ENCODE results near the gene RUVBL1. TPM values are rescaled to one million over a fixed set of nuclear protein-coding genes. Genes with fewer than 3 reads are reported as not detected.

Gene RUVBL1
- total and polyA plus RNA-seq, 2 experiments from 2014 or later, result 45.0 to 54.4 TPM

GRCh38 chr3:128145279-128145678, 21.7 kb upstream of the RUVBL1 start:
- Histone ChIP-seq H3K4me3 (no peak overlapping the region), H3K9me3 (ENCODE audit: low read depth) (no peaks in the 10 kb centered on the region), H3K27ac (no peak overlapping the region), H3K27me3 (replicated peaks; ENCODE audit: insufficient read depth) (no peaks in the 10 kb centered on the region), H3F3A (ENCODE audit: insufficient read depth) (0 out of 2 replicates have a peak, but pooled peaks cover 6% of the 10 kb centered on the region), H3K9me2 (ENCODE audit: insufficient read depth) (no peaks in the 10 kb centered on the region), H3K4me2 (ENCODE audit: unreplicated experiment) (no peak overlapping the region), H4K20me1 (ENCODE audit: insufficient read depth) (no peaks in the 10 kb centered on the region), H3K79me2 (ENCODE audit: insufficient read depth) (no peaks in the 10 kb centered on the region), H3K9ac (no peak overlapping the region), H3K4me1 (ENCODE audit: insufficient read depth) (peaks cover 13% of the 10 kb centered on the region), H2AFZ (no peak overlapping the region), H3K36me3 (ENCODE audit: low read depth) (no peaks in the 10 kb centered on the region)
- TF ChIP-seq EZH2 (IDR thresholded peaks at IDR 0.05; ENCODE audit: insufficient read depth, poor library complexity, severe bottlenecking) (no peak), EZH2phosphoT487 (IDR thresholded peaks at IDR 0.05; ENCODE audit: insufficient read depth, low read depth) (no peak)
- in situ Hi-C loops (cut with MboI), result no loop called here
- DNase-seq, result no peak
- WGBS, 2 experiments (ENCODE audit: low coverage in 1 of 2, low lambda C conversion rate in 2 of 2, missing lambda C conversion rate in 2 of 2), result 83 to 91% methylated on average over 6 of the region's 6 CpGs

- no peak for TF ChIP-seq EZH2 (IDR thresholded peaks at IDR 0.05; ENCODE audit: insufficient read depth, poor library complexity, severe bottlenecking)
- no peak for TF ChIP-seq EZH2phosphoT487 (IDR thresholded peaks at IDR 0.05; ENCODE audit: insufficient read depth, low read depth)
Measured at GRCh38 chr3:128144512-128145187, 21.0 kb upstream of the RUVBL1 start.

GRCh38 chr3:128143496-128143895, 19.9 kb upstream of the RUVBL1 start:
- Histone ChIP-seq H3K36me3 (ENCODE audit: low read depth) (no peaks in the 10 kb centered on the region), H3K9me3 (ENCODE audit: low read depth) (no peaks in the 10 kb centered on the region), H3F3A (ENCODE audit: insufficient read depth) (0 out of 2 replicates have a peak, but pooled peaks cover 6% of the 10 kb centered on the region), H3K4me3 (no peak overlapping the region), H3K27me3 (replicated peaks; ENCODE audit: insufficient read depth) (no peaks in the 10 kb centered on the region), H3K9ac (no peak overlapping the region), H3K4me2 (ENCODE audit: unreplicated experiment) (no peak overlapping the region), H2AFZ (no peak overlapping the region), H4K20me1 (ENCODE audit: insufficient read depth) (no peaks in the 10 kb centered on the region), H3K27ac (no peak overlapping the region), H3K4me1 (ENCODE audit: insufficient read depth) (peaks cover 13% of the 10 kb centered on the region), H3K79me2 (ENCODE audit: insufficient read depth) (no peaks in the 10 kb centered on the region), H3K9me2 (ENCODE audit: insufficient read depth) (no peaks in the 10 kb centered on the region)
- in situ Hi-C loops (cut with MboI), result no loop called here
- TF ChIP-seq EZH2 (IDR thresholded peaks at IDR 0.05; ENCODE audit: insufficient read depth, poor library complexity, severe bottlenecking) (no peak), EZH2phosphoT487 (IDR thresholded peaks at IDR 0.05; ENCODE audit: insufficient read depth, low read depth) (no peak)
- 82 to 90% methylated on average over 4 of the region's 4 CpGs for WGBS, 2 experiments (ENCODE audit: low coverage in 1 of 2, low lambda C conversion rate in 2 of 2, missing lambda C conversion rate in 2 of 2)
- peak; percentile 26 for DNase-seq

More at GRCh38 chr3:128144512-128145187, 21.0 kb upstream of the RUVBL1 start:
- H3K36me3 ChIP-seq (ENCODE audit: low read depth), result no peaks in the 10 kb centered on the region
- WGBS, 2 experiments (ENCODE audit: low coverage in 1 of 2, low lambda C conversion rate in 2 of 2, missing lambda C conversion rate in 2 of 2), result 56 to 60% methylated on average over 5 of the region's 5 CpGs
- no peak overlapping the region for H3K4me3 ChIP-seq
- no peak overlapping the region for H3K27ac ChIP-seq
- H3K27me3 ChIP-seq (replicated peaks; ENCODE audit: insufficient read depth), result no peaks in the 10 kb centered on the region
- H3K9me2 ChIP-seq (ENCODE audit: insufficient read depth), result no peaks in the 10 kb centered on the region
- H3K4me2 ChIP-seq (ENCODE audit: unreplicated experiment), result no peak overlapping the region
- DNase-seq, result no peak
- H3K9ac ChIP-seq, result no peak overlapping the region
- H3K9me3 ChIP-seq (ENCODE audit: low read depth), result no peaks in the 10 kb centered on the region
- H3K79me2 ChIP-seq (ENCODE audit: insufficient read depth), result no peaks in the 10 kb centered on the region
- 0 out of 2 replicates have a peak, but pooled peaks cover 6% of the 10 kb centered on the region for H3F3A ChIP-seq (ENCODE audit: insufficient read depth)
- peaks cover 13% of the 10 kb centered on the region for H3K4me1 ChIP-seq (ENCODE audit: insufficient read depth)
- H2AFZ ChIP-seq, result no peak overlapping the region
- in situ Hi-C loops (cut with MboI), result no loop called here
- H4K20me1 ChIP-seq (ENCODE audit: insufficient read depth), result no peaks in the 10 kb centered on the region

- Histone ChIP-seq H3K36me3 (ENCODE audit: low read depth) (no peaks in the 10 kb centered on the region), H3F3A (ENCODE audit: insufficient read depth) (no peaks in the 10 kb centered on the region), H3K27me3 (replicated peaks; ENCODE audit: insufficient read depth) (no peaks in the 10 kb centered on the region), H3K9me3 (ENCODE audit: low read depth) (no peaks in the 10 kb centered on the region), H3K9ac (no peak overlapping the region), H3K27ac (no peak overlapping the region), H3K4me1 (ENCODE audit: insufficient read depth) (no peaks in the 10 kb centered on the region), H3K4me3 (no peak overlapping the region), H2AFZ (no peak overlapping the region), H3K79me2 (ENCODE audit: insufficient read depth) (no peaks in the 10 kb centered on the region), H3K9me2 (ENCODE audit: insufficient read depth) (no peaks in the 10 kb centered on the region), H4K20me1 (ENCODE audit: insufficient read depth) (no peaks in the 10 kb centered on the region), H3K4me2 (ENCODE audit: unreplicated experiment) (no peak overlapping the region)
- peak; percentile 70 for DNase-seq
- TF ChIP-seq EZH2 (IDR thresholded peaks at IDR 0.05; ENCODE audit: insufficient read depth, poor library complexity, severe bottlenecking), result no peak
- TF ChIP-seq EZH2phosphoT487 (IDR thresholded peaks at IDR 0.05; ENCODE audit: insufficient read depth, low read depth), result no peak
- WGBS, 2 experiments (ENCODE audit: low coverage in 1 of 2, low lambda C conversion rate in 2 of 2, missing lambda C conversion rate in 2 of 2), result 53 to 62% methylated on average over 3 of the region's 3 CpGs
- in situ Hi-C loops (cut with MboI), result no loop called here
Measured at GRCh38 chr3:128133273-128133883, 9.8 kb upstream of the RUVBL1 start.
